A673 (cell line): ENCODE measurements around the gene SPON1. TPM values are rescaled to one million over a fixed set of nuclear protein-coding genes. Genes with fewer than 3 reads are reported as not detected.
A peak's percentile ranks its signal among the peaks of the same experiment; 100 is the strongest.

Source experiments
- BruUV-seq: library from RNA; stranded (reverse); fragments of 400-500 nt; replicated peaks from 2 replicates; lab custom pipeline; 2021; lab: Mats Ljungman, UMichigan
- CTCF ChIA-PET: fragments of 300-600 bp; sonication (Branson Sonifier 250); formaldehyde crosslinking; loops from one replicate; lab custom pipeline; 2022; ENCODE audit warnings: antibody characterized with exemption; lab: Charles Lee
- POLR2A ChIA-PET: fragments of 300-600 bp; sonication (Branson Sonifier 250); formaldehyde crosslinking; loops from one replicate; lab custom pipeline; 2022; ENCODE audit warnings: antibody characterized with exemption; ENCODE audit not compliant: low non-redundant PET; lab: Charles Lee
- DNase-seq: peaks from one replicate; pipeline ENCODE4 v3.0.0-alpha.2; 2015; ENCODE audit warnings: low spot score
- H3K27ac ChIP-seq: fragments of 200-600 bp; sonication (generic); 2 replicates; pipeline ENCODE4 v1.5.1; 2016; ENCODE audit warnings: mixed run types, low read depth, mild to moderate bottlenecking, mixed read lengths, antibody characterized with exemption, low read length; ENCODE audit not compliant: poor library complexity, severe bottlenecking
- H3K27me3 ChIP-seq: fragments of 200-600 bp; sonication (generic); replicated peaks from 2 replicates; pipeline ENCODE4 v1.6.1; 2017; ENCODE audit warnings: mixed run types, low read depth, mild to moderate bottlenecking, mixed read lengths, antibody characterized with exemption, low read length; ENCODE audit not compliant: insufficient read depth, poor library complexity
- H3K36me3 ChIP-seq: fragments of 200-600 bp; sonication (generic); 2 replicates; pipeline ENCODE4 v1.6.1; 2016; ENCODE audit warnings: mixed run types, mild to moderate bottlenecking, mixed read lengths, antibody characterized with exemption, low read length; ENCODE audit not compliant: insufficient read depth, poor library complexity, severe bottlenecking
- H3K4me1 ChIP-seq: fragments of 200-600 bp; sonication (generic); 2 replicates; pipeline ENCODE4 v1.6.1; 2017; ENCODE audit warnings: mixed run types, mild to moderate bottlenecking, mixed read lengths, antibody characterized with exemption, low read length; ENCODE audit not compliant: insufficient read depth, poor library complexity, severe bottlenecking
- H3K4me3 ChIP-seq: fragments of 200-600 bp; sonication (generic); 2 replicates; pipeline ENCODE4 v1.5.1; 2016; ENCODE audit warnings: low read depth, mixed run types, mild to moderate bottlenecking, mixed read lengths, low read length; ENCODE audit not compliant: poor library complexity, severe bottlenecking
- H3K9me3 ChIP-seq: fragments of 200-600 bp; sonication (generic); 2 replicates; pipeline ENCODE4 v1.6.1; 2016; ENCODE audit warnings: mixed run types, low read depth, mild to moderate bottlenecking, mixed read lengths, antibody characterized with exemption, low read length; ENCODE audit not compliant: poor library complexity, severe bottlenecking
- CTCF ChIP-seq: fragments of 300-800, 200-600 bp; sonication (generic); conservative IDR thresholded peaks from 2 replicates; pipeline ENCODE4 v1.5.1; 2017; ENCODE audit warnings: low read depth, mild to moderate bottlenecking, antibody characterized with exemption, low read length, moderate library complexity, mixed read lengths
- EZH2 ChIP-seq: fragments of 200-600 bp; sonication (generic); IDR thresholded peaks from 2 replicates; pipeline ENCODE4 v1.6.1; 2017; ENCODE audit warnings: borderline replicate concordance, low read depth, mild to moderate bottlenecking, mixed read lengths, antibody characterized with exemption, low read length; ENCODE audit not compliant: poor library complexity, severe bottlenecking
- intact Hi-C: fragments of 100-400 bp; cut with micrococcal nuclease; formaldehyde crosslinking; loops from one replicate; pipeline ENCODE4 v1.10.0; 2022; ENCODE audit not compliant: unreplicated experiment
- total RNA-seq: library from RNA; stranded (reverse); gene quantifications from 2 replicates; pipeline ENCODE4 v1.2.3, GENCODE V29; 2021

SPON1 gene
- total RNA-seq, 1 experiment from 2014 or later: not detected

DNA sequence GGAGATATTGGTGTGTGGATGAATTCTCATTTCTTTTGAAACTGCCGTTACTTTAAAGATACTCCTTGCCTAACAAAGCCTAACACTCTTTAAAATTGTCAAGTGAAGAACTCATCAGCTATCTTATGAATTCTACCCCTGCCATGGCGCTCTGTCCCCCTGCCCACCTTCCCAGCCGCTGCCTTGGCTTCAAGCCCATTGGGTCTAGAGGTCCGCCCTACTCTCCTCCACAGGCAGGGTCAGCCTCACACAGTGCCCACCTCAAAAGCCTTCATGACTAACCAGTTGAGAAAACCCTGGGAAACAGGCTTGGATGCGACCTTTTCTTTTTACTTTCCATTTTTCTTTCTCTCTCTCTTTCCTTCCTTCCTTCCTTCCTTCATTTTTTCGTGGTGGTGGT, 267.9 kb downstream of the SPON1 start:
- CTCF ChIA-PET: no interaction called here
- Histone ChIP-seq H3K4me1 (no peaks in the 10 kb centered on the region), H3K4me3 (no peak overlapping the region), H3K36me3 (no peaks in the 10 kb centered on the region), H3K9me3 (no peaks in the 10 kb centered on the region), H3K27ac (no peak overlapping the region), H3K27me3 (peaks cover 26% of the 10 kb centered on the region)
- BruUV-seq: no TSS peak
- intact Hi-C loops: no loop called here
- POLR2A ChIA-PET: no interaction called here
- TF ChIP-seq CTCF (no peak), EZH2 (no peak)
- no peak for DNase-seq

- DNase-seq: no peak
Observed at GRCh38 chr11:14232652-14233051, 270.1 kb downstream of the SPON1 start.

GRCh38 chr11:14234446-14234845, 271.9 kb downstream of the SPON1 start:
- no peak overlapping the region for H3K27ac ChIP-seq
- BruUV-seq: no TSS peak
- no peak overlapping the region for H3K4me3 ChIP-seq
- ChIA-PET POLR2A (no interaction called here), CTCF (no interaction called here)
- no peak for TF ChIP-seq EZH2
- no peak for TF ChIP-seq CTCF
- intact Hi-C loops: no loop called here
- H3K36me3 ChIP-seq: no peaks in the 10 kb centered on the region
- no peaks in the 10 kb centered on the region for H3K9me3 ChIP-seq
- H3K27me3 ChIP-seq: peaks cover 27% of the 10 kb centered on the region
- H3K4me1 ChIP-seq: no peaks in the 10 kb centered on the region
- DNase-seq: no peak

More at GRCh38 chr11:14232652-14233051, 270.1 kb downstream of the SPON1 start:
- H3K4me3 ChIP-seq: no peak overlapping the region
- peaks cover 26% of the 10 kb centered on the region for H3K27me3 ChIP-seq
- no peaks in the 10 kb centered on the region for H3K9me3 ChIP-seq
- no TSS peak for BruUV-seq
- no peaks in the 10 kb centered on the region for H3K36me3 ChIP-seq
- no peak for TF ChIP-seq EZH2
- TF ChIP-seq CTCF: peak; percentile 40
- H3K4me1 ChIP-seq: no peaks in the 10 kb centered on the region
- ChIA-PET CTCF (no interaction called here), POLR2A (no interaction called here)
- no peak overlapping the region for H3K27ac ChIP-seq
- intact Hi-C loops: no loop called here
